DMS153 treated with DMSO at 0.1 percent for 48 hours (cell line): ENCODE measurements around the gene CHID1.

ENCODE experiments used
- DNase-seq: peaks from one replicate; lab custom pipeline; 2025; ENCODE audit not compliant: unreplicated experiment; lab: John Stamatoyannopoulos, UW

The CHID1 gene

DNA sequence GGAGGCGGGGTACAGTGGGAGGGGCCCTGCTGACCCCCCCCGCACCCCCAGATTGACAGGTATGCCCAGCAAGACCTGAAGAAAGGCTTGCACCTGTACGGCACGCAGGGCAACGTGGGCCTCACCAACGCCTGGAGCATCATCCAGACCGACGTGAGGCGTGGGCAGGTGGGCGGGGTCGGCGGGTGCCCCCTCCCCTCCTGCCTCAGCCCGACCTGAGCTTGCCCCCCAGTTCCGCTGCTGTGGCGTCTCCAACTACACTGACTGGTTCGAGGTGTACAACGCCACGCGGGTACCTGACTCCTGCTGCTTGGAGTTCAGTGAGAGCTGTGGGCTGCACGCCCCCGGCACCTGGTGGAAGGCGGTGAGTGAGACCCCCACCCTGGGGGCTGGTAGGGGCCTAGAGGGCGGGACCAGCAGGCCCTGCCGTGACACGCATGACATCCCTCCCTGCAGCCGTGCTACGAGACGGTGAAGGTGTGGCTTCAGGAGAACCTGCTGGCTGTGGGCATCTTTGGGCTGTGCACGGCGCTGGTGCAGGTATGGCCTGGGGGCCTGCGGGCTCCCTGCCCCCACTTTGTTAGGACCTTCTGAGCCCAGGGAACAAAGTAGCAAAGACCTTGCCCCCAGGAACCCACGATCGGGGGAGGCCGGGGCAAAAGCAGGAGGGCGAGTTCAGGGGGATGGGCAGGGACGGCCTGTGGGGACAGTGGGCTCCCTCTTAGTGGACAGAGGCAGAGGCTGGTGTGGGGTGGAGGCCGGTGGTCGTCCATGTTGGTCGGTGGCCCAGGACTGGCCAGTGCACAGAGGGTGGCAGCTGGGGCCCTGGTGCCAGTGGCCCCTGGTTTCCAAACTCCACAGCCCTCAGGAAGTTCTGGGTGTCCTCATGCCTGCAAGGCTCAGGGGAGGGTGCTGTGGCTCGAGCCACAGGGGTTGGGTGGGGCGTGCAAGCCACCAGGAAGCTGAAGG, 44.9 kb downstream of the CHID1 start:
- no peak for DNase-seq

DNA sequence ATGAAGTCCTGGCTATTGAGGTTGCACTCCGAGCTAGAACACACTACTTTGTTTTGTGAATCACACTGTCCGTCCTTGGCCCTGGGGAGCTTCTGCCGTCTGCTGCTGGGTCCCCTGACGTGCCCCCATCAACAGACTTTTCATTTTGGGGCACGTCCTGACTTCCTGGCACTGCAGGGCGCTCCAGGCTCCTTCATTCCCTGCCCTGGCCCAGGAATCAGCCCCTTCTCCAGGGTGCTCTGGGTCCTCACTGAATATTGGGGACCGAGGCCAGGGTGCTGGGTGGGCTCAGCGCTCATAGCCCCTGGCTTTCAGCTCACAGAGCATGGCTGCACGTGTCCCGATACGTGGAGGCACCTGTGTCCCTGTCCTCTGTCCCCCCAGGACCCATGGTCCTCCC, 45.7 kb downstream of the CHID1 start:
- DNase-seq = no peak

DNA sequence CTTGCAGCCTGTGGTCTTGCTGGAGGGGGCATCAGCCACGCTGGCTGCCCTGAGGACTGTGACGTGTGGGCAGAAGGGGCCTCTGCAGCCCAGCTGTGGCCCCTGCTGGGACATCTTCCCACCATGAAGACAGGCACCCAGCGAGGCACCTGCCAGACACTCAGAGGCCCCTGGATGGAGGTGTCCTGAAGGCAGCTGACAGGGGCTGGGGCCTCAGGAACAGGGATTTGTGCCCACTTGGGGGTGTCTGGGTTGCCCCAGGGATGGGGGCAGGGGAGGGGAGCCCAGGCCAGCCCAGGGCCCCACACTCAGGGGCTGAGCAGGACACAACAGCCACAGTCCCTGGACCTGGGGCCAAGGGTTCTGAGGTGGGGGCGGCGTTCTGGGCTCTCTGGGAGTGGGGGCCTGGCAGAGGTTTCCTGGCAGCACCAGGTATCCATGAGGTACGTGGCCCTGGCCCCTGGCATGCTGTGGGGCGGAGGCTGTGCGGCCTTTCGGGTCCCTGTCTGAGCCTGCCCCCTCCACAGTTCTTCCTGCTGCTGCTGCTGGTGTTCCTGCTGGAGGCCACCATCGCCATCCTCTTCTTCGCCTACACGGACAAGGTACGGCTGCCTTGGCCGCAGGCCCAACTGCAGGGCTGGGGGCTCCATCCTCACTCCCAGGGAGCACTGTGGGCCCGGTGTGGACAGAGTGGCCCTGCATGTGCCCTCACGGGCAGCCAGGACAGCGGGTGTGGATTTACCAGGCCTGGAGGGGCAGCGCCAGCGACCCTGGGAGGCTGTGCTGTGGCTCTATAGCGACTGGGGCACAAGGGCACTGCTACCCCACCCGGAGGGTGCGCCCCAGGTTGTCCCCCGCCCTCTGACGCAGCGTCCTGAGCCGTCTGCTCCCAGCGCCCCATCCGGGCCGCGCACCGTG, 46.4 kb downstream of the CHID1 start:
- no peak for DNase-seq

DNA sequence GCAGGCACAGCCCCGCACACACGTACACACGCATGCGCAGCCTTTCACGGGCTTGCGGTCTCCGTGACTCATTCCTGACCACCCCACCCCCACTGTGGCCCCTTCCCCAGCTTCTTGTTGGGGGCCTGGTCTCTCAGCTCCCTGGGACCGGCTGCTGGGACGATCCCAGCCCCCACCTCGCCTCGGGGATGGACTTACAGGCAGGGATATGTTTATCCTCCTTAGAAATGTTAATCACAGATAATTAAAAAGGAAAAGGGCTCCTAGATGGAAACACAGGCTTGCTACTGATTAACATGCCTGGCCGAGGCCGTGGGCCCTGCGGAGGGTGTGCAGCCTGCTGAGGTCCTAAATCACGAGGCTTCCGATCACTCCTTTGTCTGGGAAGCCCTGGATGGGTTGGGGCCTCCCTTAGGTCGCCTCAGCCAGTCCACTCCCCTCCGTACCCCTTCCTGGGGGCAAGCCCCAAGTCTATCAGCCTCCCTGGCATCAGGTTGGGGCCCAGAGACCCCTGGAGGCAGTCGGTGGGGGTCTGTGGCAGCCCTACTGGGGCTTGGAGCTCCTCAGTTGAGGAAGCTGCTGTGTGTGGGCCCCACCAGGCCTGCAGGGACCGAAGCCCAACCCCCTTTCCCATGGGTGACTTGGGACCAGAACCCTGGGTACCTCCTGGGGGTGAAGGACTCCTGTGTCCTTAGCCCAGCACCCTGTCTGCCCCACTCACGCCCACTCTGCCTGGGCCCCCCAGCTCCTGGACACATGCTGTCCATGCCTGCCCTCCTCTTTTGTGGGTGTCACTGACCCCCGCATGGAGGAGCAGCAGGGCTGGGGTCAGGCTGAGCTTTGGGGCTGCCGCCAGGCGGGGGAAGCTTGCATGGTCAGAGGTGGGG, 47.3 kb downstream of the CHID1 start:
- DNase-seq = no peak

DNA sequence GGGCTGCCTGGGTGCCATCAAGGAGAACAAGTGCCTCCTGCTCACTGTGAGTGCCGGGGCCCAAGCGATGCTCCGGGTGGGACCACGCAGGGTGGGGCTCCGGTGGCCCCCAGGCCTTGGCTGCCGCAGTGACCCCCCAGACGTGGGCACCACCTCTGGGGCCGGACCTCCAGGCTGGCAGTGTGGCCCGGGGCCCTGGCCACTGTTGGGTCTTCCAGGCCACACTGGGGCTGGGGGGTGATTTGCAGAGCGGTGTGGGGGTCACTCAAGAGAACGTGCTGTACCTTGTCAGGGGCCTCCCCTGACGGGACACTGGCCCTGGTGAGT, 48.0 kb downstream of the CHID1 start:
- no peak for DNase-seq

DNA sequence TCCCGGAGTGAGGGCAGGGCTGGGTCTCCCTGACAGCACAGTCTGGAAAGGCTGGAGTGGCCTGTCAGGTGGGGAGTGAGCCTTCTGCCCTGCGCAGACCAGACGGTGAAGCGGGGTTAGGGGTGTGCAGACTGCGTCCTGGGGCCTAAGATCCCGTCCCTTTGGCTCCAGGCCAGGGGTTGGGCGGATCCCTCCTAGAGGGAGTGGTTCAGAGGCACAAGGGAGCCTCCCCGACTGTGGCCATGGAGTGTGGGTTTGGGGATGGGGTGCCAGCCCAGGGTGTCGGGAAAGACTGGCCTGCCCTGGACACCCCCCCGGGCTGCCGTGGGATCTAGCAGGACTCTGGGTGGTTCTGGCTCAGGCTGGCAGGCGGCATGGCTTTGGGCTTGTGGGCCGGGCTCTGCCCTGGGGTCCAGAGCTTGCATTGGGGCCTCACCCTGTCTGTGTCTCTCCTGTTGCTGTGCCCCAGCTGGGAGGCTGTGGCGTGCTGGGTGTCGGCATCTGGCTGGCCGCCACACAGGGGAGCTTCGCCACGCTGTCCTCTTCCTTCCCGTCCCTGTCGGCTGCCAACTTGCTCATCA, 48.4 kb downstream of the CHID1 start:
- DNase-seq = no peak

DNA sequence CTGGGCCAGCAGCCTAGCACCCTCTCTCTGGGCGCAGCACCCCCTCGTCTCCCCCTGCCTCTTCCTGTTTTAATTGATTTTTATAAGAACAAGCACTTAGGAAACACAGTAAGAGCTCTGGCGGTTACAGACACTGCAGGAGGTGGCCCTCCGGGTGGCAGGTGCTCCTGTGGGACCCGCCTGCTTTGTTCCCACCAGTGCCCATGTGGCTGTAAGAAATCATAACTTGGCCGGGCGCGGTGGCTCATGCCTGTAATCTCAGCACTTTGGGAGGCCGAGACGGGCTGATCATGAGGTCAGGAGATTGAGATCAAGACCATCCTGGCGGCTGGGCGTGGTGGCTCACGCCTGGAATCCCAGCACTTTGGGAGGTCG, 49.5 kb downstream of the CHID1 start:
- no peak for DNase-seq

DNA sequence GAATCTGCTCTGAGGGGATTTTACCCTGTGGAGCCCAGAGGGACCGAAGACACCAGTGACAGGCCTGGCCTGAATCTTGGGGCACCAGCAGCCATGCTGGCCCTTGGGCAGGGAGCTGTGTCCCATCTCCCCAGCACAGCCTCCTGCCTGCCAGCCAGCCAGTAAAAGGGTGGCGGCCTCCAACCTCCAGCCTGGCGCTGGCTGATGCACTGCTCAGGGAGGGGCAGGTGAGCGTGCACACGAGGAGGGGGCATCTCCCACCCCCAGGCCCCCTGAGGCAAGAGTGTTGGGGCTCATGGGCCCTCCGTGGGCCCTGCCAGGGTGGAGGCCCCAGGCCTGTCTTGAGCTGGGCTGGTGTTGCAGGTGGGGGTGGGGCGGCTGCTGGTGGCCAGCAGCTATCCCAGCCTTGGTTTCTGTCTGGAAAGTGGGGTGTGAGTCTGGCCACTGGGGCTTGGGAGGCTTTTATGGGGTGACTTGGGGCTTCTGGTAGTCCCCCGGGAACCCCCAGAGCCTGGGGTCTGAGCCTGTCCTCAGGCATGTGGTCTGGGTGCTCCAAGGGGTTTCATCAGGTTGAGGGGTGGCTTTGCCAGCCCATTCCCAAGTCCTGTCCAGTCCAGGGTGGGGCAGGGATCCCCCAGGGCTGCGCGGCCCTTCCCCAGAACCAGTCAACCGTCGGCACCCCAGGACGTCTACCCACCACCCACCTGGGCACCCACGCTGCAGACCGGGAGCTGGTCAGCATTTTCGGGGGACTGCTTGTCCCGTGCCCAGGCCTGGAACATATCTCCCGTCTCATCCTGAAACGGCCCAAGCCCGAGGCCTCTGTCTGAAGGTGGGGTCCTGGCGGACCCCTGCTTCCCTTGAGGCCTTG, 50.1 kb downstream of the CHID1 start:
- DNase-seq = no peak

DNA sequence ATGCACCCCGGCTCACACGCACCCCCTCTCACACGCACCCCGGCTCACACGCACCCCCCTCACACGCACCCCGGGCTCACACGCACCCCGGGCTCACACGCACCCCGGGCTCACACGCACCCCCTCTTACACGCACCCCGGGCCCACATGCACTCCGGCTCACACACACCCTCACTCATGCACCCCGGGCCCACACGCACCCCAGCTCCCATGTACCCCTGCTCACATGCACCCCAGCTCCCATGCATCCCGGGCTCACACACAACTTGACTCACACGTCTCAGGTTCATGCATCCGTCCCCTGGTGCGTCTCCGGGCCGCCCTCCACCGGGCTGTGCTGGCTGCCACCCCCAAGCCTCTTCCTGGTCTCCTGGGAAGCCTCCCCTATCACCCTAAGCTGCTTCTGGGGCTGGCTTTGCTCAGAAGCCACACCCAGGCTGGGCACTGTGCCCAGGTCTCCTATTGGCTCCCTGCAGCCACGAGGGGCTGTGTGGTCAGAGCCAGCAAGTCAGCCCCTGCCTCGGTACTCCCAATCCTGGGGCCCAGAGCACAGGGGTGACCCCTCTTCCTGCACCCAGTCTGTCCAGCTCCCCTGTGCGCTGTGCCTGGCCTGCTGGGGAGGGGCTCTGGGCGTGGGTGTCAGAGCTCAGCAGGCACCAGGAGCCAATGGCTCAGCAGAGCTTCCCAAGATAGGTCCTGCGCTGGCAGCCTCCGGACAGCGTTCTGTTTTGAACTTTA, 51.0 kb downstream of the CHID1 start:
- DNase-seq = peak; percentile 40

DNA sequence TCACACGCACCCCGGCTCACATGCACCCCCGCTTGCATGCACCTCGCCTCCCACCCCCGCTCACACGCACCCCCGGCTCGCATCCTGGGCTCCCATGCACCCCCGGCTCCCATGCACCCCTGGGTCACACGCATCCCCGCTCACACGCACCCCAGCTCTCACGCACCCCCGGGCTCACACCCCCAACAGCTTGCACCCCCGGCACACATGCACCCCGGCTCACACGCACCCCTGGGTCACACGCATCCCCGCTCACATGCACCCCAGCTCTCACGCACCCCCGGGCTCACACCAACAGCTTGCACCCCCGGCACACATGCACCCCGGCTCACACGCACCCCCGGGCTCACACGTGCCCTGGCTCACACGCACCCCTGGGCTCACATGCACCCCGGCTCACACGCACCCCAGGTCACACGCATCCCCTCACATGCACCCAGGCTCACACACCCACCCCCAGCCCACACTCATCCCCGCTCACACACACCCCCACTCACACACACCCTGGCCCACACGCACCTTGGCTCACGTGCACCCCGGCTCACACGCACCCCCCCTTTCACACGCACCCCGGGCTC, 51.8 kb downstream of the CHID1 start:
- no peak for DNase-seq

DNA sequence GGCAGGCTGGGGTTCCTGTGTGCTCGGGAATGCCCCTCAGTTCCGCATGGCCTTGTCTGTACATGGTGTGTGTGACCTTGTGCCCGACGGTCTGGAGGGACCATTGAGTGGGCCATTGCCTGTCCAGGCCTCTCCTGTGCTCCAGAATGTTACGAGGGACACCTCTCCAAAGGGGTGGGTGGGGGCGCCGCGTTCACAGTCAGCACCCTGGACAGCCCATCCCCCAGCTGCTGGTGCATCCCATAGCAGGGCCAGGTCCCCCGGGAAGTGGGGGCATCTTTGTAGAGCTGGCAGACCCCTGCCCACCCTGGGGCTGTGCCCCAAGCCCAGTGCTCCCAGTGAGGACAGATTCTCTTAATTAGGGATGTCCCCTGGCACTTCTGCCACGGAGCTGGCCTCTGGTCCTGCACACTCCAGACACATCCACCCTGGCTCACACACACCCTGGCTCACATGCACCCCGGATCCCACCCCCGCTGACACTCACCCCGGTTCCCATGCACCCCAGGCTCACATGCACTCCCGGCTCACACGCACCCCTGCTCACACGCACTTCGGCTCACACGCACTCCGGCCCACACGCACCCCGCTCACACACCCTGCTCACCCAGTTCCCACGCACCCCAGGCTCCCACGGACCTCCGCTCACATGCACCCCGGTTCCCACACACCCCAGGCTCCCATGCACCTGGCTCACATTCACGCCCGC, 52.4 kb downstream of the CHID1 start:
- DNase-seq = no peak

DNA sequence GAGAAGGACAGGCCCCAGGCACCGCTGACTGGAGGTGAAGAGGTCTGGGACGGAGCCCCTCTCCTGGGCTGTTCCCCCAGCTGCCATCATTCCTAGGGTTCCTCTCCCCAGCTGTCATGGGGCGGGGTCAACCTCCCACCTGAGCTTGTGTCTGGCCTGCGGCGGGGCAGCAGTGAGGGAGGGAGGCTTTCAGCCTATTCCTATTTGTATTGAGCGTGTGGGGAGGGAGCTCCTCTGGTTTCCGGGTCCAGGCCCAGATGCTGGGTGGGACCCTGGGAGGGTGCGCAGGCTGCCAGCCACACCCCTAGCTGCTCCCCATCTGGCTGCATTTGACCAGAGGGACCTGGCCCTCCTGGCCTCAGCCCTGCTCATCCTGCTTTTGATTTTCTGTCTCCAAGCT, 54.2 kb downstream of the CHID1 start:
- DNase-seq = no peak

DNA sequence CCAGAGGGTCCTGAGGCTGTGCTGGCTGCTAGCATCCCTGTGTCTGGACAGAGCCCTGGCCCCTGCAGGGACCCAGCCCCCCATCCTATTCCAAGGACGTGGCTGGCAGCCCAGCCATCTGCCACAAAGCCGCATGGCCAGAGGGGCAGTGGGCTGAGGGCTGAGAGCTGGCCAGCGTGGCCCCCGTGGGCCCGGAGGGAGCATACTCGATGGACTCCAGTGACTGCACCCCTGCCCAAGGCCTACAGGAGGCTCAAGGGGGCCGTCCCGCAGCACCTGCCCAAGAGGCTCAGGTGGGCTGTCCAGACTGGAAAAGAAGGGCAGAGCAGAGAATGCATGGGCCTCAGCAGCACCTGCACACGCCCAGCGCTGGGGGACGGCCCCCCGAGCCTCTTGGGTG, 54.8 kb downstream of the CHID1 start:
- no peak for DNase-seq

DNA sequence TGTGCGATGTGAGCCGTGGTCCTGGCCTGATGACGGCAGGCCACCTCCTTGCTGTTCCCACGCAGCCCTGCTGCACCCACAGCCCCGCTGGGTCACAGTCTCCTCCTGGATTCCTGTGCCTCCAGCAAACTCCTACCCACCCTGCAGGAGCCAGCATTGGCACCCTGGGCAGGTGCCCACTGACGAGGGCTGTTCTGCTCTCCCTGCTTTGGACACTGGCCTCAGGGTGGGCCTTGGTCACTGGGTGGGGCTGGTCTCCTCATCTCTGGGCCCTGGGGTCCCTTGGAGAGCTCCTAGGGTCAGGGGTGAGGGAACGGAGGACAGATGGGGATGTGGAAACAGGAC, 55.3 kb downstream of the CHID1 start:
- DNase-seq = no peak

DNA sequence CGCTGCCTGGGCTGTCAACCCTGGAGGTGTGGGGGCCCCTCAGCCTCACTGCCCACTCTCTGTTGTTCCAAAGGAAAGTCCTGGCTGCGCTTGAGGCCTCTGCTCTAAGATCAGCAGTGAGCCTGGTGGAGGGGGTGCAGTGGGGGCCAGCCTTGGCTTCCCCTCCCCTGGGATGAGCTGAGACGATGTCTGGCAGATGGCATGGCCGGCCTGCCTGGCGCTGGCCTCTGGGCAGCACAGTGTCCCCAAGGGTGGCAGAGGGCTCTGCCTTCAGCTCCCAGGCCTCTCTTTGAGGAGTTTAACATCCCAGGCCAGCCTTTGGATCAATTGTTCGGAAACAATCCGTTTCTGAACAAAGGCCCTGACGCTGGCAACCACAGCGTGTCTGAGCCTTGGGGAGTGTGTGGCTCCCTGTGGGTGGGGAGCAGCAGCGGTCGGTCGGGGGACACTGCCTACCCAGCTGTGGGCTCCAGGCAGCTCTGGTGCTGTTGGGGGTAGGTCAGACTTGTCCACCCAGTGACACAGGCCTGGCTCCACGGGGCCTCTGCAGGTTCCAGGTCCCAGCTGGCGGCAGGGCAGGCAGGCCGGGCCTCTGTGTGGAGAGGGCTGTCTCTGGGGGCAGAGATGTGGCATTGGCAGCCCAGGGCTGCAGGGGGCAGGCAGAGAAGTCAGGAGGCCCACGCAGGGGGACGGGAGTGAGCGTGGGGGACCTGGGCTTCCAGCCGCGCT, 55.8 kb downstream of the CHID1 start:
- no peak for DNase-seq

DNA sequence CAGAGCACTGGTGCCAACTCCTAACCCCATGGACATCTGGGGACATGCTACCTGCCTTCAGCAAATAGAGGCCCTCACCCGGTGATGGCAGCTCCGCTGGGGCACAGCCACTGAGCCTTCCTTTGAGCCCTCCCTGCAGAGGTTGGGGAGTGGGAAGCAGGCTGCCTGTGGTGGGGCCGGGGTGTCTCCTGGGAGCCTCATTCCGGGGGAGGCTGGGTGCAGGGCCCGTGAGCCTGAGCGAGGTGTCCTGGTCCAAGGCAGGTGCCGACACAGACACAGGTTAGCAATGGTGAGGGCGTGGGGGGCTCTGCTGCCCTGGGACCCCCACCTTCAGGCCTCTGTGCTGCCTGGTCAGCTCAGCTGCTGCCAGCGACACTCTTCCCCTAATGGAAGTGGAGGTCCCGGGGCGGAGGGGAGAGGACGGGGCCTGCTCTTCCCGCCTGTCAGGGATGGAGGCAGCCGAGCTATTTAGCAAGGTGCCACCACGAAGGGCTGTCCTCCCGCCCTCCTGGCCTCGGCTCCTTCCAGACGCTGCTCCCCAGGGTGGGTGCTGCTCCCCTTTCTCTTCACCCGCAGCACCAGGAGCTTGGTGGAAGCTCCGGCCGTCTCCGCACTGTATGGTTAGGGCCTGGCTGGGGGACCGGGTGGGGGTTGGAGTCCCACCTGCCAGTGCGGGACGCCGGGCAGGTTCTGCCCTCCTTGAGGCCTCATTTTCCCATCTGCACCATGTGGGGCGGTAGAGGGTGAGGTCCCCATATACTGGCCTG, 56.7 kb downstream of the CHID1 start:
- no peak for DNase-seq

DNA sequence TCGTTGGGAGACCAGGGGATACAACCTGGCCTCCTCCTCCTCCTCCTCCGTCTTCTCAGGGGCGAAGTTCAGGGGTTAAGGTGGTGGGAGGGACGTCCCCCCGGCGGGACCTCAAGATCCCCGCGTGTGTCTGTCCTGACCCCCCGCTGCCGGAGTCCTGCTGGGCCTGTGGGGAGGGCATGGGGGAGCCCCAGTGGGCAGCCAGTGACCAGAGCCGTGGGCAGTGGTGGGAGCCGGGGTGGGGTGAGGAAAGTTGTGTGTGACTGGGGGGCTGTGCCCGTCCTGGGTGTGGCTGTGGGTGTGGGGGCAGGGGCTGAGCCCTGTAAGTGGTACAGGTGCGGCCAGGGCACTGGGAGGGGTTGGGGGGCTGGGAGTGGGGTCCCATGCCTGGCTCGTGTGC, 57.8 kb downstream of the CHID1 start:
- DNase-seq = no peak
